Karpas-422 (cell line): ENCODE data around the gene HIVEP3. TPM values are rescaled to one million over a fixed set of nuclear protein-coding genes. Genes with fewer than 3 reads are reported as not detected.
"Not testable (repeated sequence)": the region's sequence is repeated elsewhere in the genome, so short reads cannot be mapped to it uniquely, and the experiment has no call there.

Experiments used
- DNase-seq: peaks from one replicate; pipeline ENCODE4 v3.0.0-alpha.2; 2015
- H2AFZ ChIP-seq: fragments of 200-600 bp; sonication (generic); 2 replicates; pipeline ENCODE4 v1.6.1; 2014; ENCODE audit warnings: antibody characterized with exemption, low read length, mixed read lengths
- H3K27ac ChIP-seq: fragments of 200-600 bp; sonication (generic); 2 replicates; pipeline ENCODE4 v1.5.1; 2014; ENCODE audit warnings: mild to moderate bottlenecking, low read length, moderate library complexity
- H3K27me3 ChIP-seq: fragments of 200-600 bp; sonication (generic); 2 replicates; pipeline ENCODE4 v1.6.1; 2014; ENCODE audit warnings: low read length, mixed read lengths
- H3K36me3 ChIP-seq: fragments of 200-600 bp; sonication (generic); 2 replicates; pipeline ENCODE4 v1.6.1; 2014; ENCODE audit warnings: low read length, mixed read lengths; ENCODE audit not compliant: insufficient read depth
- H3K4me1 ChIP-seq: fragments of 200-600 bp; sonication (generic); 2 replicates; pipeline ENCODE4 v1.6.1; 2014; ENCODE audit warnings: mild to moderate bottlenecking, low read length, mixed read lengths
- H3K4me2 ChIP-seq: fragments of 200-600 bp; sonication (generic); 2 replicates; pipeline ENCODE4 v1.6.1; 2014; ENCODE audit warnings: low read length, low read depth, mild to moderate bottlenecking; ENCODE audit not compliant: poor library complexity, severe bottlenecking
- H3K4me3 ChIP-seq: fragments of 200-600 bp; sonication (generic); 2 replicates; pipeline ENCODE4 v1.5.1; 2014; ENCODE audit warnings: mild to moderate bottlenecking, antibody characterized with exemption, low read length, mixed read lengths
- H3K79me2 ChIP-seq: fragments of 200-600 bp; sonication (generic); 2 replicates; pipeline ENCODE4 v1.6.1; 2014; ENCODE audit warnings: mild to moderate bottlenecking, low read length, mixed read lengths
- H3K9ac ChIP-seq: fragments of 200-600 bp; sonication (generic); 2 replicates; pipeline ENCODE4 v1.6.0; 2014; ENCODE audit warnings: low read length
- H3K9me2 ChIP-seq: fragments of 200-600 bp; sonication (generic), shearing (Covaris generic); replicated peaks from 2 replicates; pipeline ENCODE4 v1.6.0; 2014; ENCODE audit warnings: mild to moderate bottlenecking, low read length, moderate library complexity; ENCODE audit not compliant: insufficient read depth
- H3K9me3 ChIP-seq: fragments of 300-700, 200-600 bp; sonication (generic); 2 replicates; pipeline ENCODE4 v1.6.1; 2014; ENCODE audit warnings: low read length, mixed read lengths
- H4K20me1 ChIP-seq: fragments of 200-600 bp; sonication (generic); 2 replicates; pipeline ENCODE4 v1.6.1; 2014; ENCODE audit warnings: mild to moderate bottlenecking, antibody characterized with exemption, low read length, low read depth; ENCODE audit not compliant: insufficient read depth
- total RNA-seq: library from RNA; depleted of rRNA; stranded (reverse); fragments of >200 nt; shearing (Covaris generic); gene quantifications from 2 replicates; pipeline ENCODE4 v1.2.3, GENCODE V29; 2014; ENCODE audit warnings: low replicate concordance

Gene HIVEP3
- total RNA-seq, 1 experiment from 2014 or later = 1.3 TPM

GRCh38 chr1:41952208-41952607 lies 33.5 kb upstream of the HIVEP3 start:
- Histone ChIP-seq H3K9me3 (no peaks in the 10 kb centered on the region), H3K27me3 (0 out of 2 replicates have a peak, but pooled peaks cover 2% of the 10 kb centered on the region), H3K4me2 (no peak overlapping the region), H3K9ac (no peak overlapping the region), H3K27ac (no peak overlapping the region), H3K79me2 (no peaks in the 10 kb centered on the region), H2AFZ (no peak overlapping the region), H4K20me1 (no peaks in the 10 kb centered on the region), H3K9me2 (no peaks in the 10 kb centered on the region), H3K36me3 (no peaks in the 10 kb centered on the region), H3K4me3 (no peak overlapping the region), H3K4me1 (peaks cover 7% of the 10 kb centered on the region)
- DNase-seq = no peak

GRCh38 chr1:41951492-41951891 lies 32.8 kb upstream of the HIVEP3 start:
- H3K4me3 ChIP-seq, H3K9me3 ChIP-seq, H2AFZ ChIP-seq, H4K20me1 ChIP-seq, H3K27ac ChIP-seq, H3K9me2 ChIP-seq, H3K36me3 ChIP-seq, DNase-seq, H3K4me2 ChIP-seq, H3K9ac ChIP-seq, H3K27me3 ChIP-seq, H3K79me2 ChIP-seq, H3K4me1 ChIP-seq: not testable (repeated sequence)

- Histone ChIP-seq H3K27ac (no peak overlapping the region), H3K4me1 (peaks cover 3% of the 10 kb centered on the region), H4K20me1 (no peaks in the 10 kb centered on the region), H3K9me3 (no peaks in the 10 kb centered on the region), H3K27me3 (0 out of 2 replicates have a peak, but pooled peaks cover 2% of the 10 kb centered on the region), H3K4me2 (no peak overlapping the region), H3K9ac (no peak overlapping the region), H3K9me2 (no peaks in the 10 kb centered on the region), H3K4me3 (no peak overlapping the region), H2AFZ (no peak overlapping the region), H3K36me3 (no peaks in the 10 kb centered on the region), H3K79me2 (no peaks in the 10 kb centered on the region)
- no peak for DNase-seq
Measured at GRCh38 chr1:41950820-41951219, 32.1 kb upstream of the HIVEP3 start.

- H2AFZ ChIP-seq, DNase-seq, H3K9me3 ChIP-seq, H3K27me3 ChIP-seq, H4K20me1 ChIP-seq, H3K4me3 ChIP-seq, H3K9ac ChIP-seq, H3K79me2 ChIP-seq, H3K36me3 ChIP-seq, H3K9me2 ChIP-seq, H3K4me1 ChIP-seq, H3K27ac ChIP-seq, H3K4me2 ChIP-seq: not testable (repeated sequence)
Measured at GRCh38 chr1:41945946-41946345, 27.2 kb upstream of the HIVEP3 start.

- H3K9me3 ChIP-seq = peaks cover 8% of the 10 kb centered on the region
- H3K27ac ChIP-seq = no peak overlapping the region
- no peaks in the 10 kb centered on the region for H3K27me3 ChIP-seq
- no peak overlapping the region for H3K4me3 ChIP-seq
- no peak overlapping the region for H3K9ac ChIP-seq
- H2AFZ ChIP-seq = no peak overlapping the region
- no peaks in the 10 kb centered on the region for H3K9me2 ChIP-seq
- no peaks in the 10 kb centered on the region for H3K4me1 ChIP-seq
- no peak overlapping the region for H3K4me2 ChIP-seq
- H4K20me1 ChIP-seq = no peaks in the 10 kb centered on the region
- no peak for DNase-seq
- no peaks in the 10 kb centered on the region for H3K79me2 ChIP-seq
- H3K36me3 ChIP-seq = no peaks in the 10 kb centered on the region
Measured at GRCh38 chr1:41943717-41944116, 25.0 kb upstream of the HIVEP3 start.

GRCh38 chr1:41942278-41942677 lies 23.6 kb upstream of the HIVEP3 start:
- H3K4me3 ChIP-seq = no peak overlapping the region
- H3K9me2 ChIP-seq = no peaks in the 10 kb centered on the region
- H3K27me3 ChIP-seq = no peaks in the 10 kb centered on the region
- DNase-seq = no peak
- peaks cover 8% of the 10 kb centered on the region for H3K9me3 ChIP-seq
- H3K4me1 ChIP-seq = no peaks in the 10 kb centered on the region
- H3K79me2 ChIP-seq = no peaks in the 10 kb centered on the region
- H3K4me2 ChIP-seq = no peak overlapping the region
- H3K27ac ChIP-seq = no peak overlapping the region
- no peak overlapping the region for H3K9ac ChIP-seq
- no peaks in the 10 kb centered on the region for H3K36me3 ChIP-seq
- H4K20me1 ChIP-seq = no peaks in the 10 kb centered on the region
- H2AFZ ChIP-seq = no peak overlapping the region

GRCh38 chr1:41941381-41941780 lies 22.7 kb upstream of the HIVEP3 start:
- no peak overlapping the region for H3K9ac ChIP-seq
- peaks cover 8% of the 10 kb centered on the region for H3K9me3 ChIP-seq
- DNase-seq = no peak
- no peak overlapping the region for H3K27ac ChIP-seq
- H3K36me3 ChIP-seq = no peaks in the 10 kb centered on the region
- H3K27me3 ChIP-seq = no peaks in the 10 kb centered on the region
- H3K4me2 ChIP-seq = no peak overlapping the region
- no peaks in the 10 kb centered on the region for H4K20me1 ChIP-seq
- H3K9me2 ChIP-seq = no peaks in the 10 kb centered on the region
- no peak overlapping the region for H2AFZ ChIP-seq
- H3K79me2 ChIP-seq = no peaks in the 10 kb centered on the region
- no peak overlapping the region for H3K4me3 ChIP-seq
- H3K4me1 ChIP-seq = no peaks in the 10 kb centered on the region

GRCh38 chr1:41939194-41939593 lies 20.5 kb upstream of the HIVEP3 start:
- Histone ChIP-seq H3K9ac (no peak overlapping the region), H3K4me2 (no peak overlapping the region), H3K27me3 (0 out of 2 replicates have a peak, but pooled peaks cover 2% of the 10 kb centered on the region), H3K36me3 (no peaks in the 10 kb centered on the region), H3K9me3 (peaks cover 8% of the 10 kb centered on the region), H3K27ac (no peak overlapping the region), H2AFZ (no peak overlapping the region), H3K4me3 (no peak overlapping the region), H3K79me2 (no peaks in the 10 kb centered on the region), H4K20me1 (no peaks in the 10 kb centered on the region), H3K4me1 (no peaks in the 10 kb centered on the region), H3K9me2 (no peaks in the 10 kb centered on the region)
- no peak for DNase-seq

- DNase-seq = no peak
Measured at GRCh38 chr1:41936107-41936506, 17.4 kb upstream of the HIVEP3 start.

More at GRCh38 chr1:41936107-41936506, 17.4 kb upstream of the HIVEP3 start:
- H2AFZ ChIP-seq = no peak overlapping the region
- H3K4me1 ChIP-seq = no peaks in the 10 kb centered on the region
- no peak overlapping the region for H3K9ac ChIP-seq
- H3K4me3 ChIP-seq = no peak overlapping the region
- H3K79me2 ChIP-seq = no peaks in the 10 kb centered on the region
- H4K20me1 ChIP-seq = no peaks in the 10 kb centered on the region
- H3K9me3 ChIP-seq = no peaks in the 10 kb centered on the region
- no peak overlapping the region for H3K27ac ChIP-seq
- 0 out of 2 replicates have a peak, but pooled peaks cover 2% of the 10 kb centered on the region for H3K27me3 ChIP-seq
- H3K36me3 ChIP-seq = no peaks in the 10 kb centered on the region
- H3K4me2 ChIP-seq = no peak overlapping the region
- no peaks in the 10 kb centered on the region for H3K9me2 ChIP-seq
